ENCODE data around the gene SRL.

SRL gene

GRCh38 chr16:4241928-4242283, at the start of gene SRL:
Gene SRL (minus strand): TSS chr16:4242080. CDS start chr16:4242067, 13 bp downstream.
- DNase-seq (ENCODE audit: low read depth in 1 of 2, low spot score in 1 of 2), result no peak

GRCh38 chr16:4290236-4290830, 48.5 kb upstream of the SRL start:
- no peak for DNase-seq (ENCODE audit: low read depth in 1 of 2, low spot score in 1 of 2)

DNA sequence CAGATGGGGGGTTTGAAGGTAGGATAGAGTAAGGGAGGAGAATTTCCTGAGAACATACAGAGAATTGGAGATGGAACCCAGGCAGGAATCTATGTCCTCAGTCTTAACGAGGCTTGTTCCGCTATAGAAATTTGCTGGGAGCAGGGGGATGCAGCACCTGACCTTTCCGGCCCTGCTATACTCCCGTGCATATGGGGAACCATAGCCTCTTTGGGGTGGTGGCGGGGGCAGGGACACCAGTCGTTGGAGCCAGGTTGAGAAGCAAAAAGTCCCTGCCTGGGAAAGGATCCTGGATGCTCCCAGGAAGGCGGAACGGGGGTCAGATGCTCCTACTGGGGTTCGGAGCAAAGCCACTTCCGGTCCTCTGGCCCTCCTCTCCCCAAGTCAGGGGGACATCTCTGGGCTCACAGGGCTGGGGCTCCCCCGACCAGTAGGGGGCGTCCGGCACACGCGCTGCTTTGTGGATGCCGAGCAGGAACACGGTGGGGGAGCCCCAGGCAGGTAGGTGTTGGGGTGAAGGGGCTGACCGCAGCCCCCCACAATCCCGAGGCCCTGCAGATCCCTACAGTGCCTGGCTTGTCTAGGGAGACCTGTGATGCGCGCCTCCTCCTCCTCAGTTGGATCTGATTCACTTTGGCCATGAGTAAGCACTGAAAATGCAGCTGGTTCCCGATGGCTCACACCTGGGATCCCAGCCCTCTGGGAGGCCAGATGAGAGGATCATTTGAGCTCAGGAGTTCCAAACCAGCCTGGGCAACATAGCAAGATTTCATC, 46.5 kb upstream of the SRL start:
- peak; percentile 65 to 71 for DNase-seq (ENCODE audit: low read depth in 1 of 2, low spot score in 1 of 2)

DNA sequence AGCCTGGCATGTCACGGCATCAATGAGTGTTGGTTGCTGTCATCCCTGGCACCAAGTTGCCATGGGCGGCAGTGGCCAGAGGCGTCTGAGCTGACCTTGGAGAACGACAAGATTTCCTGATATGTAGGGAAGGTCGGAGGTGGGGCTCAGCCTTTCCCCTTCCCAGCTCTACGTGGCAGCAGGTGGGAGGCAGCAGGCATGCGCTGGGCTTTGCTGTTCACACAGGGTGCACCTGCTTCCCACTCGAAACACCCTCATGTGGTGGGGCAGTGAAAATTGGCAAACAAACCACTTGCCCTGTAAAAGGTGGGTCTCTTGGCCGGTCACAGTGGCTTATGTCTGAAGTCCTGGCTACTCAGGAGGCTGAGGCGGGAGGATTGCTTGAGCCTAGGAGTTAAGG, 43.3 kb upstream of the SRL start:
- no peak for DNase-seq (ENCODE audit: low read depth in 1 of 2, low spot score in 1 of 2)

DNA sequence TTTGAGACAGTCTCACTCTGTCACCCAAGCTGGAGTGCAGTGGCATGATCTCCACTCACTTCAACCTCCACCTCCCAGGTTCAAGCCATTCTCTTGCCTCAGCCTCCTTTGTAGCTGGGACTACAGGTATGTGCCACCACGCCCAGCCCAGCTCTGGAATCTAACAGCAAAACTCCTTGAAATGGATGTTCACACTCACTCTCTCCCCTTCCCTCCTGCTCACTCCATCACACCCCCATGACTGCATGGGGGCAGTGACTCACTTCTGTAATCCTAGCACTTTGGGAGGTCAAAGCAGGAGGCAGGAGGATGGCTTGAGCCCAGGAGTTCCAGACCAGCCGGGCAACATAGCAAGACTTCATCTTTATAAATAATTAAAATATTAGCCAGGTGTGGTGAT, 42.1 kb upstream of the SRL start:
- DNase-seq (ENCODE audit: low read depth in 1 of 2, low spot score in 1 of 2), result no peak

DNA sequence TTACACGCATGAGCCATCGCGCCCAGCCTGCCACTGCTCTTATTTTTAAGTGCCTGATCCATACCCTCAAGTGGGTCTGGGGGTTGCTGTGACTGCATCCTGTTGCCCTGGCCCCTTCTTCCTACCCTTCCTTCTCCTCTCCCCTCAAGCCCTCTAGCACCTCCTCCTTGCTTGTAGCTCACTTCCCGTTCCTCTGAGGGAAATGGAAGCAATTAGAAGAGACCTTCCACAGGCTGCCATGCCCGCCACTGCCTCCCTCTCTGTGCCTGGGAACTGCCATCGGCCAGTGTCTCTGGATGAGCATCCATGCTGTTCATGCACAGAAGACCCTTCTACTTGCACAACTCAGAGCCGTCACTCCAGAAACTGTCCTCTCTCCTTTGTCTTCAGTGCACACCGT, 41.6 kb upstream of the SRL start:
- DNase-seq (ENCODE audit: low read depth in 1 of 2, low spot score in 1 of 2), result no peak

- no peak for DNase-seq (ENCODE audit: low read depth in 1 of 2, low spot score in 1 of 2)
Measured at GRCh38 chr16:4280625-4281024, 38.7 kb upstream of the SRL start.

- no peak for DNase-seq (ENCODE audit: low read depth in 1 of 2, low spot score in 1 of 2)
Measured at GRCh38 chr16:4277987-4278513, 36.2 kb upstream of the SRL start.

DNA sequence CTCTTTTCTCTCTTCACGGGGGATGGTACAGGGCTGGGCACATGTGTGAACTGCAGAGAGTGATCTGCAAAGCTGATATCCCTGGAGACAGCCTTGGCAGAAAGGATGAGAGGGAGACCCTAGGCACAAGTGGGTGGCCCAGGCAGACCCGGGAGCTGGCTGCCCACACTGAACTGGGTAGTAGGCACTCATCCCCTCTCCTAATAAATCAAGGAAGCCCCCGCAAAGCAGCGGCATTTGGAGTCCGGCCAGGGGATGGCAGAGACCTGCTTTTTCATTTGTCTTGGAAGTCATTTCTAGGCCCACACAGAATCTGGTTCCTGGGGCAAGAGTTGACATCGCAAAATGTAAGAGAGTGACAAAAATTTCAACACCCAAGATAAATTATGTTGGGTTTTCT, 34.0 kb upstream of the SRL start:
- DNase-seq (ENCODE audit: low read depth in 1 of 2, low spot score in 1 of 2), result no peak

GRCh38 chr16:4273858-4274311, 32.0 kb upstream of the SRL start:
- DNase-seq (ENCODE audit: low read depth in 1 of 2, low spot score in 1 of 2), result no peak

GRCh38 chr16:4272114-4272956, 30.5 kb upstream of the SRL start:
- DNase-seq (ENCODE audit: low read depth in 1 of 2, low spot score in 1 of 2), result no peak

DNA sequence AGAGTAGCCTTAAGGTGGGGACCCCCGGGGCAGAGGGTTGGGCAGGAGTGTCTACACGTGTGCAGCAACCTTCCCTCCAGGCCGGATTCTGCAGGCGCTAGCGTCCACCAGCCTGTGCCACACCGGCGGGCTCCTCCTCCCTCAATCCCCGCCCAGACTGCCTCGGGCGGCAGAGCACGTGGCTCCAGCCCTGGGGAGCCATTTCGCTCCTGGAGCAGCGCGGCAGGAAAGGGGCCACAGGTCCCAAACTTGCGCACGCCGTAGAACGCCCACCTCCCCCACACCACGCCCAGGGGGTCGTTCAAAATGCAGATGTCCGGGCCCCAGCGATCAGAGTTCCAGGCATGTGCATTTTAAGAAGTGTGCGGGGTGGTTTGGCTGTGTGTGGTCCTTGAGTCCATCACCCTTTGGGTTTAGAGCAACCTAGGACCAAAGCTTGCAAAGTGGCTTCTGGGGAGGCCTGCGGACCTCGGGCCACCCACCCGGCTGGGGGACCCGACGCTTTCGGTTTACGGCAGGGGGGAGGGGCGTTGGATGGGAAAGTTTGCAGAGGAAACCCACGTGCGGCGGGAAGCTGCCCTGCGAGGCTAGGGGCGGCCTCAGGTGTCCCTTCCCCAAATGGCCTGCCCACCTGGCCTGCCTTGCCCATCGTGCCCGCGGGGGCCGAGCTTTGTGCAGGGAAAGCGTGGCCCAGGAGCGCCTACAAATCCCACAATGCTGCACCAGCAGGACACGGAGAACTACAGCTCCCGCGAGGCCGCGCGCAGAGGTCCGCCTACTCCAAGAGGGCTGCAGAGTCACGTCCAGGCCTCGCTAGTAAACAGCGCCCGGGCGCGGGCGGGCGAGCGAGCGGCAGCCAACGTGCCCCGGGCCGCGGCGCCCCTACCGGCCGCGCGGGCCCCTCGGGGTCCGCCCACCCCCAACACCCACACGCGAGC, 29.6 kb upstream of the SRL start:
- peak; percentile 72 to 78 for DNase-seq (ENCODE audit: low read depth in 1 of 2, low spot score in 1 of 2)

GRCh38 chr16:4270595-4270994, 28.7 kb upstream of the SRL start:
- no peak for DNase-seq (ENCODE audit: low read depth in 1 of 2, low spot score in 1 of 2)

DNA sequence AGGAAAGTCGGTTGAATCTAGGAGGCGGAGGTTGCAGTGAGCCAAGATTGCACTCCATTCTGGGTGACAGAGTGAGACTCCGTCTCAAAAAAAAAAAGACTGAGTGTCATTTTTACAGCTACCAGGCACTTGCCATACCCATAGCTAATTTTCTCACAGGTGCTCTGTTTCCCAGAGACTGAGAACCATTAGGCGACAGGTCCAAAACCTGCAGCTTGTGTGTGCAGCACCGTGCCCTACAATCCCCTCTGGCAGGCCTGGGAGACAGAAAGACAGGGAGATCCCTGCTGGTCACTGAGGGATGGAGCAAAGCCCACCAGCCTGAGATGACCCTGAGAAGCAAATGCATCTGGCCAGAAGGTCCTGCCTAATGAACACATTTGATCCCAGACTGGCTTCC, 28.2 kb upstream of the SRL start:
- DNase-seq (ENCODE audit: low read depth in 1 of 2, low spot score in 1 of 2), result no peak

DNA sequence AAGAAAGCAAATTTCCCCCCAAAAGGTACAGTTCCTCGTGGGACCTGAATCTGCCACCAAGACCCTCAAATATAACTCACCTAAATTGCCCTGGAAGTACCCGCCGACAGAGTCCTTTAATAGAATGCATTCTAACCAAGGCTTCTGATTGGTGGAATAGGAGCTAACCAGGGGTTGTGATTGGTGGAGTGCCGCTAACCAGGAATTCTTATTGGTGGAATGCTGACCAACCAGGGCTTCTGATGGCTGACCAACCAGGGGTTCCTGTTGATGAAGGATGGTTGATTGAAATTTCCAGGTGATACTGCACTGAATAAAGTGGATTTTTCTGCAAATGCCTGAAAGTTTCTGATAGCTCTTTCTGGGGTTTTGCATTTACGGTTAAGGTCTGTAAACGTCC, 24.5 kb upstream of the SRL start:
- no peak for DNase-seq (ENCODE audit: low read depth in 1 of 2, low spot score in 1 of 2)

- DNase-seq (ENCODE audit: low read depth in 1 of 2, low spot score in 1 of 2), result no peak
Measured at GRCh38 chr16:4265676-4266075, 23.8 kb upstream of the SRL start.

DNA sequence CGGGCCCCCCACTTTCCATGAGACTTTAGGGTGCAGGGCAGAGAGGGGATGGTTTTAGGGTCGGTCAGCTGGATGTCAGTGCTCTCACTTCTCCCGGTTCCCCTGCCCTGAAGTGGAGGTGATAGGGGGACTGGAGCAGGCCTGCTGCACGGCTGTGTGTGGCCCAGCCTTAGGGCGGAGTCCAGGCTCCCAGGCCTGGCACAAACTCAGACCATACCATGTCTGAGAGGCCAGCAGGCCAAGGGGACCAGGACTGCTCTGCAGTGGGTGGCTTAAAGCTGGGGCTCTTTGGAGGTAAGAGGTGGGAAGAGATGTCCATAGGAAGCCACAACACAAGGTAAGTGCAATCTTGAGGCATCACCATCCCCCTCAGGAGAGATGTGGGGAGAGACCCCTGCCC, 22.7 kb upstream of the SRL start:
- no peak for DNase-seq (ENCODE audit: low read depth in 1 of 2, low spot score in 1 of 2)

DNA sequence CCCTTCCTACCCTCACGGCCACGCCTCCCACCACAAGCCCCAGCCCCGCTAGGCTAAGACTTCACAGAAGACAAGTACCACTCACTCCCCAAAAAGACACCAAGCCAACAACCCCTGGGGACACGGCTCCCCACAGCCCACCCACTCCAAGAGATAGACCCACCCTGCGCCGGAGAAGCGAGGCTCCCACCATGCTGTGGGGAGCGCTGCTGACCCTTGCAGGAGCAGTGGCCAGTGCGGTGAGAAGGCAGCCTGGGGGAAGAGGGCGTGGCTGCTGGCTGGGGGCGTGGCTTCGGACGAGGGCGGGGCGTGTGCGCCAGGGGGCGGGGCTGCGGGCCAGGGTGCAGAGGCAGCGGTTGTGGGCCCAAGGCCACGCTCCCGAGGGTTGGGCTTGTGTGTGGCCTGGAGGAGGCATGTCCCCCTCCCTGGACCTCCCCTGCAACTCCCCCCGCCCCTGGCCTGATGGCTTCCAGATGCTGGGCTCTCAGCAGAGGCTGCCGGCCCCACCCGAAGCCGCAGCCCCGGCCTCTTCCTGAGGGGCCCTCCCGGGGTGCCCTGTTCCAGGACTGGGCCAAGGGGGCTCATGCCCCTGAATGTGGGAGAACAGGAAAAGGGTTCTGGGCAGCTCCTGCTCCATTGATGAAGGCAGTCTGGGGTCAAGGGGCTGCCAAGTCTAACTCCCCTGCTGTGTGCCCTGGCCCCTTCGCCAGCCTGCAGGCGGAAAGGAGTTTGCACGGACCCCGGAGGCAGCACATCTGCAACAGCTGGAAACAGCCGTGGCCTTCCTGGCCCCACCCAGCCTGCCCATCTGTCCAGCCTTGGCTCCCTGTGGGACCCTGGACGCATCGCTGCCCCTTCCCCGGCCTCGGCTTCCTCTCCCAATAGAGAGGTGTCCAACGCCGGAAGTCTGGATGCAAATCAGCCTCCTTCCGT, 21.9 kb upstream of the SRL start:
- peak in 1 of 2 donors; percentile 12 for DNase-seq (ENCODE audit: low read depth in 1 of 2, low spot score in 1 of 2)

DNA sequence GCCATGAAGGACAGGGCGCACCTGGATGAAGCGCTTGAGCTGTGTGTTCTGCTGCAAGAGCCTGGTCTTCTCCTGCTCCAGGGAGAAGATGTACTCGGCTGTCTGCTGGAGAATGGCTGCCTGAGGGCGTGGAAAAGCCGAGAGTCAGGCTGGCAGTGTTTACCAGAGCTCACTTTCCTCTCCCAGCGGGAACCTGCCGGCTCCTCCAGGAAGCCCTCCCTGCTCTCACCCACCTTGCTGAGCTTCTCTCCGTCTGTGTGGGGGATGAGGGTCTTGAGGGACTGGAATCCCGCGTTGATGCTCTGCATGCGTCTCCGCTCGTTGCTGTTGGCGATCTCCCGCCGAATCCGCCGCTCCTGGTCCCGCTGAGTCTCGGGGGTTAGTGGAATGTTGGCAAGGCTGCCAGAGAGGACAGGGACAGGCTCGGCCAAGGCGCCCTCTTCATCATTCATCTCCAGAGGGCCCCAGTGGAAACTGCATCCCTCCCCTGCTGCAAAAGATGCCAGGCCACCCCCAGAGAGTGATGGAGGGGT, 20.5 kb upstream of the SRL start:
- no peak for DNase-seq (ENCODE audit: low read depth in 1 of 2, low spot score in 1 of 2)
